ENCODE data around the gene TMEM191C. TPM values are rescaled to one million over a fixed set of nuclear protein-coding genes. Genes with fewer than 3 reads are reported as not detected.
"Not testable (repeated sequence)": the region's sequence is repeated elsewhere in the genome, so short reads cannot be mapped to it uniquely, and the experiment has no call there.

Gene TMEM191C
- total and polyA plus RNA-seq, 2 of the 8 experiments (the other 6 are each of a cell fraction or from before 2014, with no cell fraction given) = 0.74 to 2.6 TPM

GRCh38 chr22:21417853-21418252 lies 49.3 kb upstream of the TMEM191C start:
- H3K4me1 ChIP-seq (replicated peaks in 1 of 4; ENCODE audit: control insufficient read depth in 3 of 4, insufficient read depth in 4 of 4, low read length in 3 of 4); CTCF ChIA-PET (ENCODE audit: partially characterized antibody); H3K9ac ChIP-seq (replicated peaks in 1 of 4; ENCODE audit: extremely low read depth in 1 of 4, low read depth in 3 of 4, low read length in 3 of 4): not testable (repeated sequence)

GRCh38 chr22:21418974-21419638 lies 48.1 kb upstream of the TMEM191C start:
- H4K8ac ChIP-seq (ENCODE audit: extremely low read depth, insufficient read depth, low read length); H3K27me3 ChIP-seq (replicated peaks in 1 of 4; ENCODE audit: control insufficient read depth in 3 of 4, extremely low read depth in 1 of 4, insufficient read depth in 3 of 4, low read length in 3 of 4); H2BK20ac ChIP-seq (ENCODE audit: low read length); H3K79me1 ChIP-seq (ENCODE audit: low read depth, low read length); H3K27ac ChIP-seq (ENCODE audit: low read depth, low read length); H3K14ac ChIP-seq (ENCODE audit: insufficient read length); H4K91ac ChIP-seq (replicated peaks; ENCODE audit: insufficient read length, low read length); H2AFZ ChIP-seq (ENCODE audit: low read length); H2BK120ac ChIP-seq (replicated peaks; ENCODE audit: low read depth, low read length); H3K4ac ChIP-seq (replicated peaks; ENCODE audit: insufficient read length, low read depth, low read length); H2BK5ac ChIP-seq (ENCODE audit: low read depth, low read length); FAIRE-seq; H3K79me2 ChIP-seq (ENCODE audit: control insufficient read depth in 1 of 2, insufficient read depth in 2 of 2, low read length in 2 of 2); H3K18ac ChIP-seq (ENCODE audit: extremely low read depth, low read length); POLR2A ChIA-PET (ENCODE audit: partially characterized antibody); H3K56ac ChIP-seq (replicated peaks; ENCODE audit: insufficient read length, low read depth, low read length); H2AK5ac ChIP-seq (ENCODE audit: low read depth, low read length); H2BK15ac ChIP-seq (ENCODE audit: low read length); H3K4me1 ChIP-seq (replicated peaks in 1 of 4; ENCODE audit: control insufficient read depth in 3 of 4, insufficient read depth in 4 of 4, low read length in 3 of 4); H3K4me2 ChIP-seq (ENCODE audit: insufficient read depth in 1 of 2, low read depth in 2 of 2, low read length in 2 of 2); H3K36me3 ChIP-seq (ENCODE audit: control insufficient read depth in 2 of 4, insufficient read depth in 4 of 4, low read length in 3 of 4); H4K5ac ChIP-seq (ENCODE audit: insufficient read length, low read depth, low read length); H3K9ac ChIP-seq (replicated peaks in 1 of 4; ENCODE audit: extremely low read depth in 1 of 4, low read depth in 3 of 4, low read length in 3 of 4); H3K9me3 ChIP-seq (ENCODE audit: insufficient read depth in 2 of 2, low read depth in 1 of 2, low read length in 1 of 2); H3K23me2 ChIP-seq (ENCODE audit: low read depth, low read length); H3K23ac ChIP-seq (ENCODE audit: insufficient read length); H4K20me1 ChIP-seq (replicated peaks in 1 of 2; ENCODE audit: control insufficient read depth in 1 of 2, insufficient read depth in 2 of 2, low read length in 2 of 2); CTCF ChIA-PET (ENCODE audit: partially characterized antibody); H2BK12ac ChIP-seq (ENCODE audit: low read depth, low read length); H3K4me3 ChIP-seq (ENCODE audit: extremely low read depth in 1 of 4, insufficient read depth in 2 of 4, low read depth in 3 of 4, low read length in 4 of 4): not testable (repeated sequence)
- 84% methylated on average over 5 of the region's 15 CpGs; no CpG with 5 or more reads in 1 of the 2 experiments for WGBS, 2 experiments (ENCODE audit: extremely low coverage in 1 of 2, insufficient coverage in 1 of 2, insufficient read length in 1 of 2, insufficient replicate concordance in 2 of 2, low coverage in 1 of 2, low lambda C conversion rate in 2 of 2, missing lambda C conversion rate in 1 of 2)
- peak in 1 of 2 experiments; percentile 43 for DNase-seq (ENCODE audit: low read depth in 1 of 2, low spot score in 2 of 2)

More at GRCh38 chr22:21417853-21418252, 49.3 kb upstream of the TMEM191C start:
- H4K91ac ChIP-seq (replicated peaks; ENCODE audit: insufficient read length, low read length); H4K5ac ChIP-seq (ENCODE audit: insufficient read length, low read depth, low read length); H3K23ac ChIP-seq (ENCODE audit: insufficient read length); FAIRE-seq; H3K4ac ChIP-seq (replicated peaks; ENCODE audit: insufficient read length, low read depth, low read length); H2BK20ac ChIP-seq (ENCODE audit: low read length); H3K79me1 ChIP-seq (ENCODE audit: low read depth, low read length); H2BK5ac ChIP-seq (ENCODE audit: low read depth, low read length); H2AFZ ChIP-seq (ENCODE audit: low read length); H3K36me3 ChIP-seq (ENCODE audit: control insufficient read depth in 2 of 4, insufficient read depth in 4 of 4, low read length in 3 of 4); H3K9me3 ChIP-seq (ENCODE audit: insufficient read depth in 2 of 2, low read depth in 1 of 2, low read length in 1 of 2); H2BK12ac ChIP-seq (ENCODE audit: low read depth, low read length); H3K23me2 ChIP-seq (ENCODE audit: low read depth, low read length); POLR2A ChIA-PET (ENCODE audit: partially characterized antibody); H3K18ac ChIP-seq (ENCODE audit: extremely low read depth, low read length); H3K56ac ChIP-seq (replicated peaks; ENCODE audit: insufficient read length, low read depth, low read length); H3K79me2 ChIP-seq (ENCODE audit: control insufficient read depth in 1 of 2, insufficient read depth in 2 of 2, low read length in 2 of 2); H4K20me1 ChIP-seq (replicated peaks in 1 of 2; ENCODE audit: control insufficient read depth in 1 of 2, insufficient read depth in 2 of 2, low read length in 2 of 2); H3K27me3 ChIP-seq (replicated peaks in 1 of 4; ENCODE audit: control insufficient read depth in 3 of 4, extremely low read depth in 1 of 4, insufficient read depth in 3 of 4, low read length in 3 of 4); H3K27ac ChIP-seq (ENCODE audit: low read depth, low read length); H3K14ac ChIP-seq (ENCODE audit: insufficient read length); H2AK5ac ChIP-seq (ENCODE audit: low read depth, low read length); H2BK120ac ChIP-seq (replicated peaks; ENCODE audit: low read depth, low read length); H2BK15ac ChIP-seq (ENCODE audit: low read length); H4K8ac ChIP-seq (ENCODE audit: extremely low read depth, insufficient read depth, low read length): not testable (repeated sequence)
- peak overlapping the region; percentile 27 to 45 (median 38); a peak in 6 of 8 replicates for H3K4me3 ChIP-seq (ENCODE audit: extremely low read depth in 1 of 4, insufficient read depth in 2 of 4, low read depth in 3 of 4, low read length in 4 of 4)
- peak overlapping the region in 1 of 2 experiments; percentile 51; a peak in 1 of 4 replicates for H3K4me2 ChIP-seq (ENCODE audit: insufficient read depth in 1 of 2, low read depth in 2 of 2, low read length in 2 of 2)
- WGBS, 2 experiments (ENCODE audit: extremely low coverage in 1 of 2, insufficient coverage in 1 of 2, insufficient read length in 1 of 2, insufficient replicate concordance in 2 of 2, low coverage in 1 of 2, low lambda C conversion rate in 2 of 2, missing lambda C conversion rate in 1 of 2) = no CpG with 5 or more reads among the region's 33 CpGs
- DNase-seq (ENCODE audit: low read depth in 1 of 2, low spot score in 2 of 2) = peak in 1 of 2 experiments; percentile 54
